ENCODE results near the gene WLS. TPM values are rescaled to one million over a fixed set of nuclear protein-coding genes. Genes with fewer than 3 reads are reported as not detected.

WLS gene
- total RNA-seq, 1 experiment from 2014 or later: 19.8 TPM

GRCh38 chr1:68142036-68142435 is 90.3 kb downstream of the WLS start:
- Histone ChIP-seq H3K4me2 (no peak overlapping the region), H3K36me3 (ENCODE audit: low read depth) (no peaks in the 10 kb centered on the region), H3K4me1 (replicated peaks; ENCODE audit: insufficient read depth) (peaks cover 13% of the 10 kb centered on the region), H3K9me2 (ENCODE audit: insufficient read depth) (no peaks in the 10 kb centered on the region; the same call in 1 of the 2 replicates), H3K9me3 (ENCODE audit: insufficient read depth, low read depth) (no peaks in the 10 kb centered on the region), H3K4me3 (no peak overlapping the region), H4K20me1 (ENCODE audit: insufficient read depth) (no peaks in the 10 kb centered on the region), H3K27ac (no peak overlapping the region), H3F3A (ENCODE audit: insufficient read depth, low read depth) (no peaks in the 10 kb centered on the region), H3K27me3 (ENCODE audit: insufficient read depth, low read depth) (no peaks in the 10 kb centered on the region), H2AFZ (no peak overlapping the region), H3K79me2 (ENCODE audit: low read depth) (no peaks in the 10 kb centered on the region)
- ChIA-PET CTCF (no interaction called here), POLR2A (ENCODE audit: unreplicated experiment) (interaction anchor here (0.5 kb wide), 1 partner anchor 65 kb away, joined by 4 read pairs; no protein-coding TSS in a partner anchor)
- DNase-seq: no peak
- BruUV-seq (replicated peaks): no TSS peak
- intact Hi-C loops (cut with micrococcal nuclease; ENCODE audit: unreplicated experiment): no loop called here
- TF ChIP-seq EZH2 (IDR thresholded peaks at IDR 0.05; ENCODE audit: low read depth): no peak
- TF ChIP-seq, protein P1, sequence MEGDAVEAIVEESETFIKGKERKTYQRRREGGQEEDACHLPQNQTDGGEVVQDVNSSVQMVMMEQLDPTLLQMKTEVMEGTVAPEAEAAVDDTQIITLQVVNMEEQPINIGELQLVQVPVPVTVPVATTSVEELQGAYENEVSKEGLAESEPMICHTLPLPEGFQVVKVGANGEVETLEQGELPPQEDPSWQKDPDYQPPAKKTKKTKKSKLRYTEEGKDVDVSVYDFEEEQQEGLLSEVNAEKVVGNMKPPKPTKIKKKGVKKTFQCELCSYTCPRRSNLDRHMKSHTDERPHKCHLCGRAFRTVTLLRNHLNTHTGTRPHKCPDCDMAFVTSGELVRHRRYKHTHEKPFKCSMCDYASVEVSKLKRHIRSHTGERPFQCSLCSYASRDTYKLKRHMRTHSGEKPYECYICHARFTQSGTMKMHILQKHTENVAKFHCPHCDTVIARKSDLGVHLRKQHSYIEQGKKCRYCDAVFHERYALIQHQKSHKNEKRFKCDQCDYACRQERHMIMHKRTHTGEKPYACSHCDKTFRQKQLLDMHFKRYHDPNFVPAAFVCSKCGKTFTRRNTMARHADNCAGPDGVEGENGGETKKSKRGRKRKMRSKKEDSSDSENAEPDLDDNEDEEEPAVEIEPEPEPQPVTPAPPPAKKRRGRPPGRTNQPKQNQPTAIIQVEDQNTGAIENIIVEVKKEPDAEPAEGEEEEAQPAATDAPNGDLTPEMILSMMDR (conservative IDR thresholded peaks at IDR 0.05): no peak

GRCh38 chr1:68141071-68142021 is 91.0 kb downstream of the WLS start:
- no peak overlapping the region for H2AFZ ChIP-seq
- no peaks in the 10 kb centered on the region for H3F3A ChIP-seq (ENCODE audit: insufficient read depth, low read depth)
- no peak overlapping the region for H3K4me2 ChIP-seq
- no TSS peak for BruUV-seq (replicated peaks)
- no peaks in the 10 kb centered on the region for H3K27me3 ChIP-seq (ENCODE audit: insufficient read depth, low read depth)
- POLR2A ChIA-PET (ENCODE audit: unreplicated experiment): no interaction called here
- no peak for DNase-seq
- H3K27ac ChIP-seq: no peak overlapping the region
- H3K9me3 ChIP-seq (ENCODE audit: insufficient read depth, low read depth): 0 out of 2 replicates have a peak, but pooled peaks cover 1% of the 10 kb centered on the region
- peaks cover 14% of the 10 kb centered on the region for H3K4me1 ChIP-seq (replicated peaks; ENCODE audit: insufficient read depth)
- intact Hi-C loops (cut with micrococcal nuclease; ENCODE audit: unreplicated experiment): no loop called here
- TF ChIP-seq EZH2 (IDR thresholded peaks at IDR 0.05; ENCODE audit: low read depth): no peak
- TF ChIP-seq, protein P1 (conservative IDR thresholded peaks at IDR 0.05): no peak
- no peaks in the 10 kb centered on the region for H3K79me2 ChIP-seq (ENCODE audit: low read depth)
- no peaks in the 10 kb centered on the region for H4K20me1 ChIP-seq (ENCODE audit: insufficient read depth)
- H3K4me3 ChIP-seq: no peak overlapping the region
- CTCF ChIA-PET: no interaction called here
- no peaks in the 10 kb centered on the region; the same call in 1 of the 2 replicates for H3K9me2 ChIP-seq (ENCODE audit: insufficient read depth)
- no peaks in the 10 kb centered on the region for H3K36me3 ChIP-seq (ENCODE audit: low read depth)

- Histone ChIP-seq H3K9me3 (ENCODE audit: insufficient read depth, low read depth) (0 out of 2 replicates have a peak, but pooled peaks cover 5% of the 10 kb centered on the region), H2AFZ (no peak overlapping the region), H3K27me3 (ENCODE audit: insufficient read depth, low read depth) (no peaks in the 10 kb centered on the region), H3K9me2 (ENCODE audit: insufficient read depth) (no peaks in the 10 kb centered on the region; the same call in 1 of the 2 replicates), H4K20me1 (ENCODE audit: insufficient read depth) (no peaks in the 10 kb centered on the region), H3K79me2 (ENCODE audit: low read depth) (no peaks in the 10 kb centered on the region), H3K4me1 (replicated peaks; ENCODE audit: insufficient read depth) (peaks cover 12% of the 10 kb centered on the region), H3K4me3 (no peak overlapping the region), H3K4me2 (no peak overlapping the region), H3K27ac (no peak overlapping the region), H3F3A (ENCODE audit: insufficient read depth, low read depth) (no peaks in the 10 kb centered on the region), H3K36me3 (ENCODE audit: low read depth) (no peaks in the 10 kb centered on the region)
- POLR2A ChIA-PET (ENCODE audit: unreplicated experiment): no interaction called here
- CTCF ChIA-PET: no interaction called here
- TF ChIP-seq, protein P1 (conservative IDR thresholded peaks at IDR 0.05): no peak
- TF ChIP-seq EZH2 (IDR thresholded peaks at IDR 0.05; ENCODE audit: low read depth): no peak
- DNase-seq: no peak
- no TSS peak for BruUV-seq (replicated peaks)
- intact Hi-C loops (cut with micrococcal nuclease; ENCODE audit: unreplicated experiment): no loop called here
Observed at GRCh38 chr1:68140536-68140935, 91.8 kb downstream of the WLS start.
